C4-2B (cell line): ENCODE data around the gene BAHCC1.

Experiments used
- CTCF ChIP-seq: fragments of 450-650 bp; conservative IDR thresholded peaks from 2 replicates; pipeline ENCODE4 v1.5.1; 2017; ENCODE audit warnings: mild to moderate bottlenecking
- ZFX ChIP-seq: fragments of 450-650 bp; IDR thresholded peaks from 2 replicates; pipeline ENCODE4 v1.6.1; 2017

DNA sequence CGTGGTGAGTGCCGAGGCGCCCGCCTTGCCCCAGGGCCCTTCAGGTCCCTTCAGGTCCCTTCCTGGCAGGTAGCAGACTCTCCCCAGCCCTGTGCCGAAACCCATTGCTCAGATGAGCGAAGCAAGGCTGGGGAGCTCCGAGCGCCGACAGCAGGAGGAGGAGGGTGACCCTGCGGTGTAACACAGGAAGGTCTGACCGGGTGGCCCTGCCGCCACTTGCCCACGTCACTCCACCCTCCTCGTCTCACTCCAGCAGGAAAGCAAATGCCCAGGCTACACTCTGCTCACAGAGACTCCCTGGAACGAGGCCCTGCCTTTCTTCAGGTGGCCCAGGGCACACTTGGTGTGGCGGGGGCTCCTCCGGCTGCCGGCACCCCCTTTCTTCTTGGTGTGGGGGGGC, 60.1 kb downstream of the BAHCC1 start:
- TF ChIP-seq CTCF (no peak), ZFX (no peak)
